ENCODE measurements around the gene DGKI. TPM values are rescaled to one million over a fixed set of nuclear protein-coding genes. Genes with fewer than 3 reads are reported as not detected.

Gene DGKI
- total RNA-seq, 1 experiment from 2014 or later, result 0.41 TPM

DNA sequence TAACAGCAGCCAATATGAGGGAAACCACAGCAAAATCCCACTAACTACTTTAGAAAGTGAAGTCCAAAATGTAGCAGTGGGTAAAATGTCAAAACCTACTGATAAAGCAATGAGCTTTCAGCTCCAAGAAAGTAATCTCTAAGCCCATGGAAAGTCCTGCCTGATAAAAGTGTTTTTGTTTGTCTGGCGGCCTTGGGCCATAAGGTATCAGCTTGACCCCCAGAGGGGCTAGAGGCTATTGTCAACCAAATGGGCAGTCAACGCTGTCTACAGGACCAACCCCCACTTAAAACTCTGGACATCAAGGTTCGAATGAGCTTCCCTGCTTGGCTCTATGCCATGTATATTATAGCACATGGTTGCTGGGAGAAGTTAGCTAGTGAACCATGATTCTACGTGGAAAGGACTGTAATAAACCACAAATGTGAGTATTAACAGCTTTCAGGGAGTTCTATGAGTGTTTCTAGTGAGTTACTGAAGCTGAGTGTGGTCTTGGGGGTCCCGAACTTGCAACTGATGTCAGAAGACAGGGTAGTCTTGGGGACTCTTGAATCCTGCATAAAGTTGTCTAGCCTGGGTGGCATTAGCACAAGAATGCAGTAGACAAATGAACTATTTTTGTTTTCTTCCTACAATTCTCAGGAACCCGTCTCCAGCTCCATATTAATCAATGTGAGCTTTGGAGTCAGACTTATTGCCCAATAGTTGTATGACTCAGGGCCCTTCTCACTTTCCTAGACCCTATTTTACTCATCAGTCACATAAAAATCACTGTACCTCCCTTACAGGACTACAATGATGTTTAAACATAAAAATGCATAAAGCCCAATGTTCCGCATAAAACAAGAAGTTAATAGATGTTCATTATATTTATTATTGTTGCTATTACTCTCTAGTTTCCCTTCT lies 164.9 kb downstream of the DGKI start:
- POLR2A ChIA-PET (ENCODE audit: unreplicated experiment), result no interaction called here
- Histone ChIP-seq H3K4me3 (no peak overlapping the region), H3K9me3 (ENCODE audit: insufficient read depth, low read depth) (no peaks in the 10 kb centered on the region), H3K27me3 (ENCODE audit: insufficient read depth, low read depth) (peaks cover 36% of the 10 kb centered on the region), H2AFZ (no peak overlapping the region), H4K20me1 (ENCODE audit: insufficient read depth) (no peaks in the 10 kb centered on the region), H3K27ac (no peak overlapping the region), H3K4me1 (replicated peaks; ENCODE audit: insufficient read depth) (no peaks in the 10 kb centered on the region), H3K4me2 (no peak overlapping the region), H3K36me3 (ENCODE audit: low read depth) (no peaks in the 10 kb centered on the region), H3K9me2 (ENCODE audit: insufficient read depth) (no peaks in the 10 kb centered on the region), H3K79me2 (ENCODE audit: low read depth) (no peaks in the 10 kb centered on the region), H3F3A (ENCODE audit: insufficient read depth, low read depth) (no peaks in the 10 kb centered on the region)
- CTCF ChIA-PET, result no interaction called here
- TF ChIP-seq, protein P1, sequence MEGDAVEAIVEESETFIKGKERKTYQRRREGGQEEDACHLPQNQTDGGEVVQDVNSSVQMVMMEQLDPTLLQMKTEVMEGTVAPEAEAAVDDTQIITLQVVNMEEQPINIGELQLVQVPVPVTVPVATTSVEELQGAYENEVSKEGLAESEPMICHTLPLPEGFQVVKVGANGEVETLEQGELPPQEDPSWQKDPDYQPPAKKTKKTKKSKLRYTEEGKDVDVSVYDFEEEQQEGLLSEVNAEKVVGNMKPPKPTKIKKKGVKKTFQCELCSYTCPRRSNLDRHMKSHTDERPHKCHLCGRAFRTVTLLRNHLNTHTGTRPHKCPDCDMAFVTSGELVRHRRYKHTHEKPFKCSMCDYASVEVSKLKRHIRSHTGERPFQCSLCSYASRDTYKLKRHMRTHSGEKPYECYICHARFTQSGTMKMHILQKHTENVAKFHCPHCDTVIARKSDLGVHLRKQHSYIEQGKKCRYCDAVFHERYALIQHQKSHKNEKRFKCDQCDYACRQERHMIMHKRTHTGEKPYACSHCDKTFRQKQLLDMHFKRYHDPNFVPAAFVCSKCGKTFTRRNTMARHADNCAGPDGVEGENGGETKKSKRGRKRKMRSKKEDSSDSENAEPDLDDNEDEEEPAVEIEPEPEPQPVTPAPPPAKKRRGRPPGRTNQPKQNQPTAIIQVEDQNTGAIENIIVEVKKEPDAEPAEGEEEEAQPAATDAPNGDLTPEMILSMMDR (conservative IDR thresholded peaks at IDR 0.05), result no peak
- TF ChIP-seq EZH2 (IDR thresholded peaks at IDR 0.05; ENCODE audit: low read depth), result no peak
- no peak for DNase-seq
- intact Hi-C loops (cut with micrococcal nuclease; ENCODE audit: unreplicated experiment), result no loop called here
- BruUV-seq (replicated peaks), result no TSS peak

DNA sequence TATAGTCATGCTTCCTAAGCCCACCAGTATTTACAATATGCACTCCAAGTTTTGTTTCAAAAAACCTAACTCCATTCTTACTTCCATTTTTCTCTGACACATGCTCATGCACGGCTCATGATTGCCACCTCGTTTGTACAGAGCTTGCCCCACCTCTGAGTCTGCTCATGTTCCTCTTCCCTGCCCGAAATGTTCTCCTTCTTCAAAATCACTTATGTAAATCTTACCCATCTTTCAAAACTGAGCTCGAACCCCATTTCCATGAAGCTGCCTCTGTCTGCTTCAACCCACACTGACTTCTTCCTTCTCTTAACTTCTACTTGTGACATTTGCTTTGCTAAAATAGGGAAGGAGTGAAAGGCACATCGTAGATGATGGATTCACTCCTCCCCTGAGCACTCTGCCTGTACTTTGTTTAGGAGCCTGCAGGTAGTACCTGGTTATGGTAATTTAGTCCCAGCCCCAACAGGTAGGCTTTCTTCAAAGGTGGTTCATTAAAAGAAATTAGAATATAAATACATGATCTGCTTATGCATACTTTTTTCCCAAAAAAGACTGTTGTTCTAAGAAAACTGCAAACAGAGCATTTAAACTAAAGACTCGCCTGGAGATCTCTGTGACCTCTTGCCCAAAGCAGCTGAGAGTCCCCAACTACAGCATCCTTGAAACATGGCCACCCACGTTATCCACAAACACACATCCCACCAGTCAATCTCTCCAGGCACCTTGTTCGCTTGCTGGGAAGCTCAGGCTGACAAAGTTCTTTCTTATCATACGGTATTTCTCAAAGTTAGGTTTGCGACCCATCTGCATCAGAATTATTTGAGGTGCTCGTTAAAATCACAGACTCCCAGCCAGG lies 172.0 kb downstream of the DGKI start:
- DNase-seq, result no peak
- Histone ChIP-seq H3K27me3 (ENCODE audit: insufficient read depth, low read depth) (peaks cover 76% of the 10 kb centered on the region), H3K36me3 (ENCODE audit: low read depth) (no peaks in the 10 kb centered on the region), H3K9me3 (ENCODE audit: insufficient read depth, low read depth) (no peaks in the 10 kb centered on the region), H3K79me2 (ENCODE audit: low read depth) (no peaks in the 10 kb centered on the region), H2AFZ (no peak overlapping the region), H3K27ac (no peak overlapping the region), H3K4me2 (no peak overlapping the region), H3K4me1 (replicated peaks; ENCODE audit: insufficient read depth) (no peaks in the 10 kb centered on the region), H4K20me1 (ENCODE audit: insufficient read depth) (no peaks in the 10 kb centered on the region), H3K4me3 (no peak overlapping the region), H3F3A (ENCODE audit: insufficient read depth, low read depth) (no peaks in the 10 kb centered on the region), H3K9me2 (ENCODE audit: insufficient read depth) (no peaks in the 10 kb centered on the region)
- intact Hi-C loops (cut with micrococcal nuclease; ENCODE audit: unreplicated experiment), result no loop called here
- no peak for TF ChIP-seq EZH2 (IDR thresholded peaks at IDR 0.05; ENCODE audit: low read depth)
- TF ChIP-seq, protein P1 (conservative IDR thresholded peaks at IDR 0.05), result no peak
- ChIA-PET CTCF (no interaction called here), POLR2A (ENCODE audit: unreplicated experiment) (no interaction called here)
- no TSS peak for BruUV-seq (replicated peaks)

DNA sequence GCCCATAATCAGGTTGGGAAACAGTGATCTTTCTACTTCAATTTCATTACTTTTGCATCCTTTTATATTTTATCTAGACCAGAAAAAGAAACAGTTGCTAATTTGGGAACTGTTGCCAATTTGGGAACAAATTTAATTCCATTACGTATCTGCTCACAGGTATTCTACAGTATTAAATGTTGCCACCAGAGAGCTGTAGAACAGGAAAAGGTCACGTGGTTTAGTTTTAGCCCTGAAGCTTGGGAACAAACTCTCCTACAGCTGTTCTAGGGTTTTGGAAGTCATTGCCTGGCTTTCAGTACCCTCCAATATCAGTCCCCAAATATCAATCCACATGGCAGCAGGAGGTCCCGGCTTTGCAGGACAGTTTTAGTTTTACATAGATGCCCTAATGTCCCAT lies 172.7 kb downstream of the DGKI start:
- intact Hi-C loops (cut with micrococcal nuclease; ENCODE audit: unreplicated experiment), result no loop called here
- CTCF ChIA-PET, result no interaction called here

More for the DNA sequence above, 172.7 kb downstream of the DGKI start:
- Histone ChIP-seq H2AFZ (no peak overlapping the region), H3F3A (ENCODE audit: insufficient read depth, low read depth) (no peaks in the 10 kb centered on the region), H3K4me2 (no peak overlapping the region), H4K20me1 (ENCODE audit: insufficient read depth) (no peaks in the 10 kb centered on the region), H3K9me2 (ENCODE audit: insufficient read depth) (no peaks in the 10 kb centered on the region), H3K27ac (no peak overlapping the region), H3K27me3 (ENCODE audit: insufficient read depth, low read depth) (peaks cover 79% of the 10 kb centered on the region), H3K4me1 (replicated peaks; ENCODE audit: insufficient read depth) (no peaks in the 10 kb centered on the region), H3K9me3 (ENCODE audit: insufficient read depth, low read depth) (no peaks in the 10 kb centered on the region), H3K79me2 (ENCODE audit: low read depth) (no peaks in the 10 kb centered on the region), H3K4me3 (no peak overlapping the region), H3K36me3 (ENCODE audit: low read depth) (no peaks in the 10 kb centered on the region)
- POLR2A ChIA-PET (ENCODE audit: unreplicated experiment), result no interaction called here
- no peak for DNase-seq
- no TSS peak for BruUV-seq (replicated peaks)
- TF ChIP-seq, protein P1 (conservative IDR thresholded peaks at IDR 0.05), result no peak
- no peak for TF ChIP-seq EZH2 (IDR thresholded peaks at IDR 0.05; ENCODE audit: low read depth)
